Naive thymus-derived CD8-positive, alpha-beta T cell (primary cell): ENCODE results near the gene ZBTB7C. TPM values are rescaled to one million over a fixed set of nuclear protein-coding genes. Genes with fewer than 3 reads are reported as not detected.

Source experiments
- ATAC-seq, 2 donors: fragments of 150-1000 bp; cut with Tn5 transposase in 1 of 2; sonication (Bioruptor Pico), chemical (Tn5 transposase) in 1 of 2; 1 replicate in 1 of 2; 2 replicates in 1 of 2; pipeline ENCODE4 v1.10.0; 2021; ENCODE audit warnings: mild to moderate bottlenecking in 2 of 2, moderate library complexity in 2 of 2
- POLR2A ChIA-PET: fragments of 350-600 bp; sonication (Branson Sonifier 250); formaldehyde crosslinking; loops from one replicate; lab custom pipeline; 2021; ENCODE audit warnings: antibody characterized with exemption; lab: Charles Lee
- DNase-seq, 10 donors: peaks; one replicate each; pipeline versions ENCODE4 v3.0.0 to v3.0.0-alpha.2; 2020 to 2022
- H3K27ac Mint-ChIP-seq, 10 donors: one replicate each; pipeline ENCODE4 v1.8.0; 2020 to 2022; ENCODE audit warnings: mild to moderate bottlenecking in 10 of 10, mixed read lengths in 10 of 10, moderate library complexity in 4 of 10, inconsistent platforms in 1 of 10
- H3K27me3 Mint-ChIP-seq, 5 donors: one replicate each; pipeline ENCODE4 v1.8.0; 2021 to 2022; ENCODE audit warnings: mixed read lengths in 5 of 5
- H3K36me3 Mint-ChIP-seq, 3 donors: one replicate each; pipeline ENCODE4 v1.8.0; 2020 to 2022; ENCODE audit warnings: mixed read lengths in 3 of 3, mild to moderate bottlenecking in 2 of 3, inconsistent platforms in 1 of 3
- H3K4me1 Mint-ChIP-seq, 4 donors: one replicate each; pipeline ENCODE4 v1.8.0; 2021 to 2022; ENCODE audit warnings: mixed read lengths in 4 of 4
- H3K4me3 Mint-ChIP-seq, 10 donors: one replicate each; pipeline ENCODE4 v1.8.0; 2020 to 2022; ENCODE audit warnings: mild to moderate bottlenecking in 10 of 10, mixed read lengths in 10 of 10, moderate library complexity in 6 of 10, inconsistent platforms in 1 of 10
- H3K9me3 Mint-ChIP-seq, 9 donors: one replicate each; pipeline ENCODE4 v1.8.0; 2020 to 2022; ENCODE audit warnings: mixed read lengths in 9 of 9, mild to moderate bottlenecking in 3 of 9, inconsistent platforms in 1 of 9, moderate library complexity in 1 of 9
- polyA plus RNA-seq, 3 donors: library from polyadenylated mRNA; unstranded; fragments of 300-500 nt; fragmentation: Illumina TruSeq; gene quantifications; one replicate each; pipeline ENCODE4 v1.2.3, GENCODE V29; 2021
- total RNA-seq, 8 experiments: library from RNA in 2 of 8; stranded (reverse) in 2 of 8; gene quantifications; one replicate each; pipeline ENCODE4 v1.2.3 and lab custom pipeline; 2021 to 2026

Gene ZBTB7C
- total and polyA plus RNA-seq, 5 experiments from 2014 or later: not detected

DNA sequence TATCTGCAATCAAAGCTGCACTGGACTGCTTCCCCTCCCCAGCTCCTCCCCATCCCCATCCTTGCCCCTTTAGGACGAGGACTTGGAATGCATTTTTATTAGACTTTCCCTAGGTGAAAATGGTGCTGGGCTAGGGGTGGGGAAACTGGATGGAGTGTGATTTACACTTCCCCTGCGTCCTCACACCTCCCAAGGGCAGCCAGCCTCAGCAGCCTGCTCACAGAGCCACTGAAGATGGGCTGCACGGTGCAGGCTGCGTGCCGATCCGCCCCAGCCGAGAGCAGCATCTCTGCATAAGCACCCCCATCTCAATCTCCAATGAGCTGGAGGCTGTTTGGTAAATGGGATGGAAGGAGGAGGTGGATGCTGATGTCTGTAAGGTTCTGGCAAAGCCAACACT lies 87.6 kb downstream of the ZBTB7C start:
- POLR2A ChIA-PET: no interaction called here

DNA sequence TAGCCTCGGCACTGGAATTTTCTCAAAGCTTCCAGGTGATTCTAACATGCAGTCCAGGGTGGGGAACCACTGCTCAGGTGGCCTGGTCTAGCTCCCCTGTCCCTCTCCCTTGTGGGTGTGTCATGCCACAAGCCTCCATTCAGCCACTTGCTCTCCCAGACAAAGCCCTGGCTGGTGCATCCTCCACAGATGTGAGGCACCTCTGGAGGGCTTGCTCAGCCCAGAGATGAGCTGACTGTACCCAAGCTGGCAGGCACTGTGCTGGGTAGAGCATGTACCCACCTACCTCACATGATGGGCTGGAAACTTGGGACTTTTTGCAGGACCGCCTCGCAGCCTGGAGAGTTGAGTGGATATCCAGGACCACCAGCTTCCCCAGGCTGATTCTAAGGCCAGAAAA lies 88.1 kb downstream of the ZBTB7C start:
- Mint-ChIP-seq H3K4me3 (no peak overlapping the region), H3K4me1 (no peaks in the 10 kb centered on the region), H3K27ac (no peak overlapping the region), H3K27me3 (peaks cover 3 to 34% (median 20%) of the 10 kb centered on the region in 5 donors), H3K9me3 (peaks cover 0 to 2% (median 0%) of the 10 kb centered on the region in 9 donors), H3K36me3 (no peaks in the 10 kb centered on the region)
- ATAC-seq (no peak), DNase-seq (no peak)
- POLR2A ChIA-PET: no interaction called here

More for the DNA sequence above, 87.6 kb downstream of the ZBTB7C start:
- Mint-ChIP-seq H3K36me3 (no peaks in the 10 kb centered on the region), H3K27ac (no peak overlapping the region), H3K27me3 (peaks cover 3 to 33% (median 20%) of the 10 kb centered on the region in 5 donors), H3K4me3 (no peak overlapping the region), H3K4me1 (no peaks in the 10 kb centered on the region), H3K9me3 (peaks cover 0 to 2% (median 0%) of the 10 kb centered on the region in 9 donors)
- ATAC-seq (no peak), DNase-seq (no peak)

GRCh38 chr18:48320639-48320945 lies 88.6 kb downstream of the ZBTB7C start:
- Mint-ChIP-seq H3K27ac (no peak overlapping the region), H3K4me1 (no peaks in the 10 kb centered on the region), H3K27me3 (peaks cover 3 to 34% (median 20%) of the 10 kb centered on the region in 5 donors), H3K4me3 (no peak overlapping the region), H3K9me3 (peaks cover 0 to 2% (median 0%) of the 10 kb centered on the region in 9 donors), H3K36me3 (no peaks in the 10 kb centered on the region)
- DNase-seq (no peak), ATAC-seq (no peak)
- POLR2A ChIA-PET: no interaction called here

DNA sequence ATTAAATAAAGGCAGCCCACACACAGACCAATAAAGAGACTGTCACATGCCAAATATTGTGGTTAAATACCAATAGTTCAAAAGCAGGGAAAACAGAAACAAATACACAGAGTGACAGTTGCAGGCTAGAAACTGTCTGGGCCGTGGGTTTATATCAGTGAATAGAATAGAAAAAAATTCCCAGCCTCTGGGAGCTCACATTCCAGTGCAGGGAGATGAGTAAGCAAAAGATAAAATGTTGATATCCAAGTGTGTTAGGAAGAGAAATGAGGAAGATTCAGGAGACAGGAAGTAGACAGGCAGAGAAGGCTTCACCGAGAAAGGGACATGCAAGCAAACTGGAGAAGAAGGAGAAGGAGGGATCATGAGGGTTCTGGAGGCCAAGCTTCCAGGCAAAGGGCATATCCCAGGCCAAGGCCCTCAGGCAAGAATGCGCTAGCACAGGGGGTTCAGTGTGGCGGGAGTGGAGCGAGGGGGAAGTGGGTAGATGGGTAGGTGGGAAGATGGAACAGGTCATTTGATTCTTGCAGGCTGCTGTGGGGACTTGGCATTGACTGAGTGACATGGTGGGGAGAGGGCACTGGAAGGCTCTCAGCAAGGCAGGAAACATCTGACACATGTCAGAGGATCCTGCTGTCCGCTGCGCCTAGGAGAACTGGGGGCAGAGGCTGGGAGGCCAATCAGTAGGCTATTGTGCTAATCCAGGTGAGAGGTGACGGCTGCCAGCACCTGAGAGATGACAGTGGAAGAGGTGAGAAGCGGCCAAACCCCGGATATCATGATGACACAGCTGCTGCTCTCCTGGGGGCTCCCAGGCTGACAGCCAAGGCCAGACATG lies 89.2 kb downstream of the ZBTB7C start:
- no peak for ATAC-seq
- Mint-ChIP-seq H3K27me3 (peaks cover 3 to 34% (median 20%) of the 10 kb centered on the region in 5 donors), H3K4me1 (no peaks in the 10 kb centered on the region), H3K27ac (no peak overlapping the region), H3K4me3 (no peak overlapping the region), H3K36me3 (no peaks in the 10 kb centered on the region), H3K9me3 (peaks cover 0 to 2% (median 0%) of the 10 kb centered on the region in 9 donors)
- POLR2A ChIA-PET: no interaction called here
- no peak for DNase-seq

DNA sequence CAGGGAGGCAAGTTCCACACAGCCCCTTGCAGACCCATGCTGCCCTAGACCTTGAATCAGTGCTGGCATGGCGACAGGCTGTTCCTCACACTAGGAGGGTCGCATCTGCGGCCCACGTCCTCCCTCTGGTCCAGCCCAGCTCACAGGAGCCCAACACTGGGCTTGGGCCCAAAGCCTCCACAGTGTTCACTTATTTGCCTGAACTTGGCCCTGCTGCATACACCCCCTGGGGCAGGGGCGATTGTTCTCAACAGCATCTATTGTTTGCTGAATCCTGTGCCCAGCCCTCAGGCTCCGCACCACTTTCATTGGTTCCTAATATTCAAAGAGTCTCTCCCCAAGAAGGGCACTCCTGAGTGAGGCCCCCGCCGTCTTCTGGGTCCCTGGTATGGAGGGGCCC lies 90.7 kb downstream of the ZBTB7C start:
- no peaks in the 10 kb centered on the region for H3K4me1 Mint-ChIP-seq
- H3K27me3 Mint-ChIP-seq: peaks cover 3 to 30% (median 14%) of the 10 kb centered on the region in 5 donors
- no peak for ATAC-seq
- H3K9me3 Mint-ChIP-seq: peaks cover 0 to 2% (median 0%) of the 10 kb centered on the region in 9 donors
- POLR2A ChIA-PET: no interaction called here
- DNase-seq: no peak
- H3K36me3 Mint-ChIP-seq: no peaks in the 10 kb centered on the region
- no peak overlapping the region for H3K4me3 Mint-ChIP-seq
- H3K27ac Mint-ChIP-seq: no peak overlapping the region

- no peak for ATAC-seq
- POLR2A ChIA-PET: no interaction called here
- Mint-ChIP-seq H3K9me3 (peaks cover 0 to 2% (median 0%) of the 10 kb centered on the region in 9 donors), H3K4me1 (no peaks in the 10 kb centered on the region), H3K27ac (no peak overlapping the region), H3K36me3 (no peaks in the 10 kb centered on the region), H3K27me3 (peaks cover 3 to 30% (median 14%) of the 10 kb centered on the region in 5 donors), H3K4me3 (no peak overlapping the region)
- no peak for DNase-seq
These were observed 91.3 kb downstream of the ZBTB7C start for GRCh38 chr18:48317781-48318381.

GRCh38 chr18:48316177-48316576 lies 93.0 kb downstream of the ZBTB7C start:
- POLR2A ChIA-PET: no interaction called here
- H3K4me3 Mint-ChIP-seq: no peak overlapping the region
- no peak overlapping the region for H3K27ac Mint-ChIP-seq
- ATAC-seq (no peak), DNase-seq (no peak)
- H3K27me3 Mint-ChIP-seq: peaks cover 6 to 27% (median 17%) of the 10 kb centered on the region in 5 donors
- no peaks in the 10 kb centered on the region for H3K36me3 Mint-ChIP-seq
- no peaks in the 10 kb centered on the region for H3K4me1 Mint-ChIP-seq
- H3K9me3 Mint-ChIP-seq: peaks cover 0 to 2% (median 0%) of the 10 kb centered on the region in 9 donors

DNA sequence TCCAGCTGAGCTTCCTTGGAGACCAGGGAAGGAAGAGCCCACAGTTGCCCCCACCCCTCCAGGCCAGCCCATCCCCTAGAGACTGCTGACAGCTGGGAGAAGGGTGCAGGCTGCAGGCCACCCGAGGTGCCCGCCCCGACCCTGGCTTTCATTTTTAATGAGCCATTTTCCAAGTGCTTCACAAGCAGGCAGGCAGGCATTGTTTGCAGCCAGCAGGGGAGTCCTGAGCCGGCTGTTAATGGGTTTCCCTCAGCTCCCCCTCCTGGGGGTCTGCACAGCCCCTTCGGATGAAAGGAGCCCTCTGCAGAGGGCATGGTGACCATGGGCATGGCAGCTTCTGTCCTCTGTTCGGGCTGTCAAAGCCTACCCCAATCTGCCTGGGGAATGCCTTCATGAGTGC lies 94.5 kb downstream of the ZBTB7C start:
- Mint-ChIP-seq H3K4me1 (no peaks in the 10 kb centered on the region), H3K27ac (no peak overlapping the region), H3K36me3 (no peaks in the 10 kb centered on the region), H3K9me3 (peaks cover 0 to 2% (median 0%) of the 10 kb centered on the region in 9 donors), H3K27me3 (peaks cover 3 to 19% (median 9%) of the 10 kb centered on the region in 5 donors), H3K4me3 (no peak overlapping the region)
- no peak for DNase-seq
- peak in 1 of 2 donors; percentile 14 for ATAC-seq
- POLR2A ChIA-PET: no interaction called here

DNA sequence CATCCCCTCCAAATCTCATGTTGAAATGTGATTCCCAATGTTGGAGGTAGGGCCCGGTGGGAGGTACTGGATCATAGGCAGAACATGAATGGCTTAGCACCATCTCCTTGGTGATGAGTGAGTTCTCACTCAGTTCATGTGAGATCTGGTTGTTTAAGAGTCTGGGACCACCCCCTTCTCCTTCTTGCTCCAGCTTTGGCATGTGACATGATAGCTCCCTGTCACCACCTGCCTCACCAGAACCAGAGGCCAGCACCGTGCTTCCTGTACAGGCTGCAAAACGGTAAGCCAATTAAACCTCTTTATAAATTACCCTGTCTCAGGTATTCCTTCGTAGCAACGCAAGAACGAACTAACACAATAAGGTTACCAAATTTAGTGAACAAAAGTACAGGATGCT lies 95.4 kb downstream of the ZBTB7C start:
- DNase-seq (no peak), ATAC-seq (no peak)
- no peak overlapping the region for H3K27ac Mint-ChIP-seq
- no peaks in the 10 kb centered on the region for H3K36me3 Mint-ChIP-seq
- H3K4me1 Mint-ChIP-seq: no peaks in the 10 kb centered on the region
- peaks cover 0 to 2% (median 0%) of the 10 kb centered on the region in 9 donors for H3K9me3 Mint-ChIP-seq
- POLR2A ChIA-PET: no interaction called here
- no peak overlapping the region for H3K4me3 Mint-ChIP-seq
- peaks cover 4 to 16% (median 6%) of the 10 kb centered on the region in 5 donors for H3K27me3 Mint-ChIP-seq

DNA sequence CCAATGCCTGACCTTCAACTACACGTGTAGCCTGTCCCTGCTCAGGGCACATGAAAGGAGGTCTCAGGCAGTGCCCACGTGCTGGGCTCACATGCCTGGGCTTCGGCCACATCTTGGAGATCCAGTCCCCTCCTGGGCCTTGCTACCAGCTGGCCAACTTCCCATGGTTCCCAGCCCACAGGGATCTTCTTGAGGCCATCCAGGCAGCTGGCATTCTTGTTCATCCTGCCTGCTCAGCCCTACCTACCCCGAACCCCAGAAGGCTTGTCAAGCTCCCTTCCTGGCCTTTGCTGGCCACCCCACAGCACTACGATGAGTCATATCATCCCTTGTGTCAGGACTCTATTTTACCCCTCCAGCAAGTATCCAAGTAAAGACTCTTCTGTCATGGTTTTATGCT lies 97.1 kb downstream of the ZBTB7C start:
- Mint-ChIP-seq H3K4me1 (no peaks in the 10 kb centered on the region), H3K4me3 (no peak overlapping the region), H3K27me3 (peaks cover 1 to 11% (median 6%) of the 10 kb centered on the region in 5 donors), H3K9me3 (no peaks in the 10 kb centered on the region), H3K36me3 (no peaks in the 10 kb centered on the region), H3K27ac (no peak overlapping the region)
- ATAC-seq (no peak), DNase-seq (no peak)
- POLR2A ChIA-PET: no interaction called here

- POLR2A ChIA-PET: no interaction called here
- DNase-seq (no peak), ATAC-seq (no peak)
- Mint-ChIP-seq H3K36me3 (no peaks in the 10 kb centered on the region), H3K4me3 (no peak overlapping the region), H3K27me3 (peaks cover 0 to 11% (median 6%) of the 10 kb centered on the region in 5 donors), H3K9me3 (no peaks in the 10 kb centered on the region), H3K4me1 (no peaks in the 10 kb centered on the region), H3K27ac (no peak overlapping the region)
These were observed 98.2 kb downstream of the ZBTB7C start for GRCh38 chr18:48310999-48311398.

DNA sequence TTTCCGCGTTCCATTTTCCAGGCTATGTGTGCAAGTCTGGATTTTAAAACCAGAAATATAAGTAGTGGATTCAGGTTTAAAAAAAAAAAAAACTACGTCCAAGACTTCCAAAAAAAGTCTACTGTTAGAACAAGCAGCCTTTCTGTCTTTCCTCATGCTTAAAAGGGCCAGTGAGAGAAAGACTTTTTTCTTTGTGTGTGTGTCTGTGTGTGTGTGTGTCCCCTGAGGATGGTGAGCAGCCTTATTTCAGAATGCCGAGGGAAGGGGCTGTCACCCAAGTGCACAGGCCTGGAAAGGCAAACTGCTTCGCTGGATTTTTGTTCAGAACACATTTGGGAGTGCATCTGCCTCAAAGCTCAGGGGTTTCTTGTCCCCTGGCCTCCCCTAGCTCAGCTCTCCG lies 98.8 kb downstream of the ZBTB7C start:
- DNase-seq: no peak
- no peak for ATAC-seq
- Mint-ChIP-seq H3K4me1 (no peaks in the 10 kb centered on the region), H3K4me3 (no peak overlapping the region), H3K27me3 (peaks cover 0 to 11% (median 6%) of the 10 kb centered on the region in 5 donors), H3K9me3 (no peaks in the 10 kb centered on the region), H3K36me3 (no peaks in the 10 kb centered on the region), H3K27ac (no peak overlapping the region)
- POLR2A ChIA-PET: no interaction called here

- Mint-ChIP-seq H3K4me1 (no peaks in the 10 kb centered on the region), H3K27me3 (peaks cover 0 to 11% (median 6%) of the 10 kb centered on the region in 5 donors), H3K27ac (no peak overlapping the region), H3K36me3 (no peaks in the 10 kb centered on the region), H3K9me3 (no peaks in the 10 kb centered on the region), H3K4me3 (no peak overlapping the region)
- DNase-seq (no peak), ATAC-seq (no peak)
- POLR2A ChIA-PET: no interaction called here
These were observed 100.2 kb downstream of the ZBTB7C start for GRCh38 chr18:48308755-48309575.
